Nephron progenitor cell (in vitro differentiated cells): ENCODE measurements around the gene FGFR4.

Source experiments
- DNase-seq: peaks from one replicate; pipeline ENCODE4 v3.0.0; 2021
- H3K27ac Mint-ChIP-seq: 2 replicates; pipeline ENCODE4 v1.8.0; 2021; ENCODE audit warnings: mild to moderate bottlenecking, moderate library complexity, mixed read lengths
- H3K27me3 Mint-ChIP-seq: 2 replicates; pipeline ENCODE4 v1.8.0; 2021; ENCODE audit warnings: mild to moderate bottlenecking, low read depth, mixed read lengths; ENCODE audit not compliant: poor library complexity
- H3K36me3 Mint-ChIP-seq: 2 replicates; pipeline ENCODE4 v1.8.0; 2021; ENCODE audit warnings: low read depth, mixed read lengths
- H3K4me1 Mint-ChIP-seq: 2 replicates; pipeline ENCODE4 v1.8.0; 2021; ENCODE audit warnings: mixed read lengths
- H3K4me3 Mint-ChIP-seq: 2 replicates; pipeline ENCODE4 v1.8.0; 2021; ENCODE audit warnings: mild to moderate bottlenecking, moderate library complexity, mixed read lengths
- H3K9me3 Mint-ChIP-seq: 2 replicates; pipeline ENCODE4 v1.8.0; 2021; ENCODE audit warnings: mild to moderate bottlenecking, moderate library complexity, mixed read lengths
- CTCF ChIP-seq: fragments of 200-600 bp; sonication (generic); IDR thresholded peaks from 2 replicates; pipeline ENCODE4 v1.5.0; 2021; ENCODE audit warnings: antibody characterized with exemption

Gene FGFR4

GRCh38 chr5:177096162-177097015, 9.7 kb downstream of the FGFR4 start:
- peaks cover 30% of the 10 kb centered on the region for H3K4me1 Mint-ChIP-seq
- no peak for TF ChIP-seq CTCF
- no peak for DNase-seq
- H3K27me3 Mint-ChIP-seq, result peaks cover 18% of the 10 kb centered on the region
- H3K36me3 Mint-ChIP-seq, result peaks cover 4% of the 10 kb centered on the region
- H3K9me3 Mint-ChIP-seq, result no peaks in the 10 kb centered on the region
- no peak overlapping the region for H3K4me3 Mint-ChIP-seq
- no peak overlapping the region for H3K27ac Mint-ChIP-seq

GRCh38 chr5:177097016-177097985, 10.6 kb downstream of the FGFR4 start:
- Mint-ChIP-seq H3K4me1 (peaks cover 30% of the 10 kb centered on the region), H3K36me3 (no peaks in the 10 kb centered on the region), H3K4me3 (no peak overlapping the region), H3K9me3 (no peaks in the 10 kb centered on the region), H3K27me3 (peaks cover 14% of the 10 kb centered on the region), H3K27ac (peak overlapping the region; percentile 32)
- no peak for DNase-seq
- TF ChIP-seq CTCF, result no peak

- peak overlapping the region; percentile 32 for H3K27ac Mint-ChIP-seq
- DNase-seq, result no peak
- peaks cover 17% of the 10 kb centered on the region for H3K27me3 Mint-ChIP-seq
- peaks cover 30% of the 10 kb centered on the region for H3K4me1 Mint-ChIP-seq
- TF ChIP-seq CTCF, result no peak
- no peaks in the 10 kb centered on the region for H3K9me3 Mint-ChIP-seq
- no peak overlapping the region for H3K4me3 Mint-ChIP-seq
- H3K36me3 Mint-ChIP-seq, result no peaks in the 10 kb centered on the region
Measured at GRCh38 chr5:177098120-177098469, 11.4 kb downstream of the FGFR4 start.

GRCh38 chr5:177098470-177099141, 11.9 kb downstream of the FGFR4 start:
- peak overlapping the region; percentile 63 for H3K4me3 Mint-ChIP-seq
- no peaks in the 10 kb centered on the region for H3K36me3 Mint-ChIP-seq
- no peaks in the 10 kb centered on the region for H3K9me3 Mint-ChIP-seq
- peaks cover 30% of the 10 kb centered on the region for H3K4me1 Mint-ChIP-seq
- DNase-seq, result no peak
- TF ChIP-seq CTCF, result no peak
- H3K27ac Mint-ChIP-seq, result peak overlapping the region; percentile 68
- peaks cover 18% of the 10 kb centered on the region for H3K27me3 Mint-ChIP-seq

GRCh38 chr5:177099422-177100093, 12.8 kb downstream of the FGFR4 start:
- no peak overlapping the region for H3K4me3 Mint-ChIP-seq
- peaks cover 24% of the 10 kb centered on the region for H3K27me3 Mint-ChIP-seq
- H3K27ac Mint-ChIP-seq, result no peak overlapping the region
- no peaks in the 10 kb centered on the region for H3K36me3 Mint-ChIP-seq
- no peak for DNase-seq
- H3K4me1 Mint-ChIP-seq, result peaks cover 27% of the 10 kb centered on the region
- no peak for TF ChIP-seq CTCF
- no peaks in the 10 kb centered on the region for H3K9me3 Mint-ChIP-seq
